Cerebellar nuclear complex (tissue), 1 donor: ENCODE data around the gene HSPA1A.
"Not testable (repeated sequence)": the region's sequence is repeated elsewhere in the genome, so short reads cannot be mapped to it uniquely, and the experiment has no call there.

Experiments
- DNase-seq, 2 experiments: peaks; one replicate each; lab custom pipeline; 2025; lab: John Stamatoyannopoulos, UW

The HSPA1A gene

DNA sequence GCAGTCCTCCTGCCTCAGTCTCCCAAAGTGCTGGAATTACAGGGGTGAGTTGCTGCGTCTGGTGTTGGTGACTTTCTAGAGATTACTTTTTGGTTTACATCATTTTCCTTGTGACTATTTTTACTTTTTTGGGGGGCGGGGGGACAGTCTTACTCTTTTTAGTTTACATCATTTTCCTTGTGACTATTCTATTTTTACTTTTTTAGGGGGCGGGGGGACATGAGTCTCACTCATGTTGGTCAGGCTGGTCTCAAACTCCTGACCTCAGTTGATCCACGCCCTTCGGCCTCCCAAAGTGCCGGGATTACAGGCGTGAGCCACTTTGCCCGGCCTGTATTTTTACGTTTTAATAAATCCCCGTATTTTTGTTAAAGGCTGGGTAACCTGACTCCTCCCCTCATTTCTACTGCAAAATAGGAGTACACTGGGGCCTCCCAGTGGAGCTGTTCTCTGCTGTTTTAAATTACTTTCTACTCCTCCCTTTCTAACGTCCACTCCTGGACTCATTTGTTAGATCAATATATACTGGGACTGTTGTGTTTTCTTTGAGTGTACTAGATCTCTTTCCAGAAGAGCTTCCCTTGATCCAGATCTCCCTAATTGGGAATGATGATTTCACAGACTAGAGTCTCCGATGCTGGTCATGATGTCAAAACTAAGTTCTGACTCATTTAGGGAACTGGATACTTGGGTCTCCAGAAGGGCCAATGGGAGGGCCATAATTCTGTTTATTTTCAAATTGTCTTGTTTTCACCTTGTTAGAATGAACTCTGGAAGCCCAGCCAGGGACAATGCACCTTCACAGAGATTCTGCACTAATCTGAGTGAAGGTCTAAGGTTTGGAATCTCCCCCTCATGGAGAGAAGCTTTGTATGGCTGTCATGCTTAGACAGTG, 21.4 kb downstream of the HSPA1A start:
- no peak for DNase-seq

DNA sequence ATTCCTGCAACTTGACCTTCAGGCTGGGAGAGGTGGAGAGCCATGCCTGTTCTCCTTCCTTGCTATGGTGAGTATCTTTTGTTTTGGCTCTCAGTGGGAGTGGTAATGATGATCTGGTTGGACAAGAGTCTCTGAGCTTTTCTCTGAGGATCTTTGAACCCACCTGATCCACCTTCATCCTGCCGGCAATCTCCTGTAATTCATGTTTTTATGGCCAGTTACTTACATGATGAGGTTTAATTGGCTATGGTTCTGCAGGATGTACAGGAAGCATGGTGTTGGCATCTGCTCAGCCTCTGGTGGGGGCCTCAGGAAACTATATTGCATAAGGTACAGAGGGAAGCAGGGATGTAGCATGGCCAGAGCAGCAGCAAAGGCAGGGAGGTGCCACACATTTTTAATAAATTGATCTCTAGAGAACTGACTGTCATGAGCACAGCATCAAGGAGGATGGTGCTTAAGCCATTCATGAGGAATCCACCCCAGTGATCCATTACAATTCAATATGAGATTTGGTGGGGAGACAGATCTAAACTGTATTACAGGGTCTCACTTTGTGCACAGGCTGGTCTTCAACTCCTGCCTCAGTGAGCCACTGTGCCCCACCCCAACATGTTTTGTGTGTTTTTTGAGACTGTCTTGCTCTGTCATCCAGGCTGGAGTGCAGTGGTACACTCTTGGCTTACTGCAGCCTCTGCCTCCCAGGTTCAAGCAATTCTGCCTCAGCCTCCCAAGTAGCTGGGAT, 22.2 kb downstream of the HSPA1A start:
- no peak for DNase-seq

DNA sequence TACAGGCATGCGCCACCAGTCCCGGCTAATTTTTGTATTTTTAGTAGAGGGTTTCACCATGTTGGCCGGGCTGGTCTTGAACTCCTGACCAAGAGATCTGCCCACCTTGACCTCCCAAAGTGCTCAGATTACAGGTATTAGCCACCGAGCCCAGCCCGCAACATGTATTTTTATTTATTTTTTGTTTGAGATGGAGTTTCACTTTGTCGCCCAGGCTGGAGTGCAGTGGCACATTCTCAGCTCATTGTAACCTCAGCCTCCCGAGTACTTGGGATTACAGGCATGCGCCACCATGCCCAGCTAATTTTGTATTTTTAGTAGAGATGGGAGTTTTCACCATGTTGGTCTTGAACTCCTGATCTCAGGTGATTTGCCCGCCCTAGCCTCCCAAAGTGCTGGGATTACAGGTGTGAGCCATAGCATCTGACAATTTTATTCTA, 22.8 kb downstream of the HSPA1A start:
- DNase-seq, result not testable (repeated sequence)

DNA sequence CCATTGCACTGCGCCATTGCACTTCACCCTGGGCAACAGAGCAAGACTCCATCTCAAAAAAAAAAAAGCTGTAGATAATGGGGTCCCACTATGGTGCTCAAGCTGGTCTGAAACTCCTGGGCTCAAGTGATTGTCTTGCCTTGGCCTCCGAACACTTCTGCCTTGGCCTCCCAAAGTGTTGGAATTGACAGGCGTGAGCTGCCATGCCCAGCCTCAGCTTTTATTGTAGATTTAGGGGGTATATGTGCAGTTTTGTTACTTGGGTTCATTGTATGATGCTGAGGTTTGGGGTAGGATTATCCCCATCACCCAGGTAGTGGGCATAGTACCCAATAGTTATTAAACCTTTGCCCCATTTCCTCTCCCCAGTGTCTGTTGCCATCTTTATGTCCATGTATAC, 23.6 kb downstream of the HSPA1A start:
- DNase-seq, result no peak

DNA sequence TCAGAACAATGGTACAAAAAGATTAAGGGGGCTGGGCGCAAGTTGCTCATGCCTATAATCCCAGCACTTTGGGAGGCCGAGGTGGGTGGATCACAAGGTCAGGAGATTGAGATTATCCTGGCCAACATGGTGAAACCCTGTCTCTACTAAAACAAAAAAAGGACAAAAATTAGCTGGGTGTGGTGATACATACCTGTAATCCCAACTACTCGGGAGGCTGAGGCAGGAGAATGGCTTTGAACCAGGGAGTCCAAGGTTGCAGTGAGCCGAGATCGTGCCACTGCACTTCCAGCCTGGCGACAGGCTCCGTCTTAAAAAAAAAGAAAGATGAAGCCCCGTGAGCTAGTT, 24.4 kb downstream of the HSPA1A start:
- DNase-seq, result not testable (repeated sequence)

DNA sequence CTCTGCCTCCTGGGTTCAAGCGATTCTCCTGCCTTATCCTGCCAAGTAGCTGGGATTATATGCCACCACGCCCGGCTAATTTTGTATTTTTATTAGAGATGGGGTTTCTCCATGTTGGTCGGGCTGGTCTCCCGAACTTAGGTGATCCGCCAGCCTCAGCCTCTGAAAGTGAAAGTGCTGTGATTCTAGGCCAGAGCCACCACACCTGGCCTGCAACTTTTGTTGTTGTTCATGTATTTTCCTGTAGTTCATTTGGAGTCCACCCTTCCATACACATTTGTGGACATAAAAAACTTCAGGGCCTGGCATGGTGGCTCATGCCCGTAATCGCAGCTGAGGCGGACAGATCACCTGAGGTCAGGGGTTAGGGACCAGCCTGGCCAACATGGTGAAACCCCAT, 26.7 kb downstream of the HSPA1A start:
- DNase-seq, result no peak

DNA sequence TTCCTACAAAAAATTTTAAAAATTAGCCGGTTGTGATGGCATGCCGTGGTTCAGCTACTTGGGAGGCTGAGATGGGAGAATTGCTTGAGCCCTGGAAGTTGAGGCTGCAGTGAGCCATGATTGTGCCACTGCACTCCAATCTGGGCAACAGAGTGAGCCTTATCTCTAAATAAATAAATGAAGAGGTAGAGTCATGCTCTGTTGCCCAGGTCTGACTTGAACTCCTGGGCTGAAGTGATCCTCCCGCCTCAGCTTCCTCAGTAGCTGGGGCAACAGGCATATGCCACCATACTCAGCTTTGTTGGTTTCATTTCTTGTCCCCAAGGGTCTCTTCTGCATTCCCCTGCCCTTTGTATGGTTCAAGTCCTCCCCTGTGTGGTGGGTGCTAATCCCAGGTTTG, 29.2 kb downstream of the HSPA1A start:
- DNase-seq, result no peak

DNA sequence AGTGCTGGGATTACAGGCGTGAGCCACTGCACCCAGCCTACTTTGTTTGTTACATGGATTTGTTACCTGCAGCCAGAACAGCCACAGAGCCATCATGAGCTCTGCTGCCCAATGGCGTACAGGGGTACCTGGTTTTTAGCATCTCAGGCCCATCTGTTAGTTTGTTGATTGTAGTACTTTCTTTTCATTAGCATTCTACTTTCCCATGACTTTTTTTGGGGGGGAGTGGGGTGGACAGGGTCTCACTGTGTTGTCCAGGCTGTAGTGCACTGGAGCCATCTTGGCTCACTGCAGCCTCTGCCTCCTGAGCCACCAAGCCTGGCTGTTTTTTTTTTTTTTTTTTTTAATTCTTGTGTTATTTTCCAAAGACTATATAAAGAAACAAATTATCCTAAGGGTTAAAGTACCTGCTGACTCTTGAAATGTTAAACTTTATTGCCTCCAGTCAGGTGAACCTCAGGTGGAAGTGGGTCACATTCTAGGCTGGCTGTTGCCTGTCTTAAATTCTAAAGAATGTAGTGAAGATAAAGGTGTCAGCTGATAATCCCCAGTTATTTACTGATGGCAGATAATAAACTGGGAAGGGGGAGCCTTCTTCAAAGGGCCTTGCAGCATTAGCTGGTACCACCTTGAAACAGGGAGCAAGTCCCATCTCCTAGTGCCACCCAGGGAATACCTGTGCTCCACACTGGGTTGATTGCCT, 32.1 kb downstream of the HSPA1A start:
- no peak for DNase-seq

DNA sequence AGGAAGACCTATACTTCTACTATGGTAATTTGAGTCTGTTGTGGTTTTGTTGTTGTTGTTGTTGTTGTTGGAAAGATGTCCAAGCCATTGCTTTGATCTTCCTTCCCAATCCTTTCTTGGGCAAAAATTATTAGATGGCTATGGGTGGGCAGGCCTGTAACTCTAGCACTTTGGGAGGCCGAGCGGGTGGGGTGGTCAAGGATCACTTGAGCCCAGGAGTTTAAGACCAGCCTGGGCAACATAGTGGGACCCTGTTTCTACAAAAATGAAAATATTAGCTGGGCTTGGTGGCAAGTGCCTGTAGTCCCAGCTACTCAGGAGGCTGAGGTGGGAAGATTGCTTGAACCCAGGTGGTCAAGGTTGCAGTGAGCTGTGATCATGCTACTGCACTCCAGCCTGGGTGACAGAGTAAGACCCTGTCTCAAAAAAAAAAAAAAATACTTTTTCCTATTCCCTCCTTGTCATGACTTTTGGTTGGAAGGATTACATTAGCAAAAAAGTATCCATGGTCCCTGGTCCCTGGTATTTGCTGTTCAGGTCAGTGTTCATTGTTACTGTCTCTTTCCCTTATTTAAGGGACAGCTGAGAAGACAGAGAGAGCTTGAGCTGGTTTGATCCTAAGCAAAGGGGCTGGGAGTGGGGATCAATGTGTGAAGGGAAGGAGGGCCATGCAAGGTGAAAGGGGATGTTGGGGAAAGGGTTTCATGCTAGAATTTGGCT, 35.6 kb downstream of the HSPA1A start:
- no peak for DNase-seq

DNA sequence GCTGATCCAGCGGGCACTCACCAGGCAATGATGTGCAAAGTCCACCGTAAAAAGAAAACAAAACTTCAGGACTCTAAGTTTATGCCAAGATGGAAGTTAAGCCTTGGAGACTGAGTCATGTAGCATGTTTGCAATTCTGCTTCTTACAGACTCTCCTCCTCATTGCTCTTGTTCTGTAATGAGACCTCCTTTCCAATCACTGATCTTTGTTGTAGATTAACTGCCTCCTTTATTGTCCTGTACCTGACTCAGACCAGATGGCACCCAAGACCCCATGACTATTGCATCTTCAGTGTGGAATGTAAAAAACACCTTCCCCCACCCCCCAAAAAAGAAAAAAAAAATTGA, 36.1 kb downstream of the HSPA1A start:
- DNase-seq, result no peak

DNA sequence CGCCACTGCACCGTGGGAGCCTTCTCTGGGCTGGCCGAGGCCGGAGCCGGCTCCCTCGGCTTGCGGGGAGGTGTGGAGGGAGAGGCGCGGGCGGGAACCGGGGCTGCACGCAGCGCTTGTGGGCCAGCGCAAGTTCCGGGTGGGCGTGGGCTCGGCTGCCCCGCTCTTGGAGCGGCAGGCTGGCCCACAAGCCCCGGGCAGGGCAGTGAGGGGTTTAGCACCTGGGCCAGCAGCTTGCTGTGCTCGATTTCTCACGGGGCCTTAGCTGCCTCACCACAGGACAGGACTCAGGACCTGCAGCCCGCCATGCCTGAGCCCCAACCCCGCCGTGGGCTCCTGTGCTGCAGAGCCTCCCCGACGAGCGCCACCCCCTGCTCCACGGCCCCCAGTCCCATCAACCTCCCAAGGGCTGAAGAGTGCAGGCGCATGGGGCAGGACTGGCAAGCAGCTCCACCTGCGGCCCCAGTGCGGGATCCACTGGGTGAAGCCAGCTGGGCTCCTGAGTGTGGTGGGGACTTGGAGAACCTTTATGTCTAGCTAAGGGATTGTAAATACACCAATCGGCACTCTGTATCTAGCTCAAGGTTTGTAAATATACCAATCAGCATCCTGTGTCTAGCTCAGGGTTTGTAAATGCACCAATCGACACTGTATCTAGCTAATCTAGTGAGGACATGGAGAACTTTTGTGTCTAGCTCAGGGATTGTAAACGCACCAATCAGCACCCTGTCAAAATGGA, 36.8 kb downstream of the HSPA1A start:
- DNase-seq, result not testable (repeated sequence)

DNA sequence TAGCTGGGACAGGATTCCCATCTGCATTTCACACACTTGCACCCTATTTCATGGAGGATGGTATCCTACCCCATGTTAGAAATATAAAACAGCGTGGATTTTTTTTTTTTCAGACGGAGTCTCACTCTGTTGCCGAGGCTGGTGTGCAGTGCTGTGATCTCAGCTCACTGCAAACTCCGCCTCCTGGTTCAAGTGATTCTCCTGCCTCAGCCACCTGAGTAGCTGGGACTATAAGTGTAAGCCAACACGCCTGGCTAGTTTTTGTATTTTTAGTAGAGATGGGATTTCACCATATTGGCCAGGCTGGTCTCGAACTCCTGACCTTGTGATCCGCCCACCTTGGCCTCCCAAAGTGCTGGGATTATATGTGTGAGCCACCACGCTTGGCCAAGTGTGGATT, 42.4 kb downstream of the HSPA1A start:
- DNase-seq, result not testable (repeated sequence)

DNA sequence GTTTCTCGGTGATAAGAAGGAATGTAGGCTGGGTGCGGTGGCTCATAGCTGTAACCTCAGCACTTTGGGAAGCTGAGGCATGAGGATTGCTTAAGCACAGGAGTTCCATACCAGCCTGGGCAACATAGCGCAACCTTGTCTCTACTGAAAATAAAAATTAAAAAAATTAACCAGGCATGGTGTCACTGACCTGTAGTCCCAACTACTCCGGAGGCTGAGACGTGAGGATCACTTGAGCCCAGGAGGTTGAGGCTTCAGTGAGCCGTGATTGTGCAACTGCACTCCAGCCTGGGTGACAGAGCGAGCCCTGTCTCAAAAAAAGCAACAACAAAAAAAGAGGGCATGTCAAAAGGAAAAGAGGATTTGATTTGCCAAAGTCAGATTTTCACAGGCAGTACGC, 43.4 kb downstream of the HSPA1A start:
- DNase-seq, result no peak

DNA sequence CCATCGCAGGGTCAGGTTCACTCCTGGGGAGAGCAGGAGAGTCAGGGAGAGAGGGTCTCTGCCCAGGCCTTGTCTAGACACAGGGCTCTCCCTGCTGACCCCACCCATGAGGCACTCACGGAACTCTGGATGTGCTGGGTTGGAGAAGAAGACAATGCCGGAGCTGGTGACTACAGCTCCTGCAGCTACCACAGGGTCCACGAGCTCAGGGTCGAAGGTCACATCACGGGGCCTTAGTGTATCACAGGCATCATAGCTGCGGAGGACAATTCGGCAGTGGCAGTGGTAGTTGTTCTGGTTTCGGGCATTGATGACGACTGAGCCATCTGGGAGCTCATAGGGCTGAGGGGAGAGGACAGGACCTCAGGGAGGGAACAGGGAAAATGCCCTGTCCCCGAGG, 44.6 kb downstream of the HSPA1A start:
- DNase-seq, result no peak

DNA sequence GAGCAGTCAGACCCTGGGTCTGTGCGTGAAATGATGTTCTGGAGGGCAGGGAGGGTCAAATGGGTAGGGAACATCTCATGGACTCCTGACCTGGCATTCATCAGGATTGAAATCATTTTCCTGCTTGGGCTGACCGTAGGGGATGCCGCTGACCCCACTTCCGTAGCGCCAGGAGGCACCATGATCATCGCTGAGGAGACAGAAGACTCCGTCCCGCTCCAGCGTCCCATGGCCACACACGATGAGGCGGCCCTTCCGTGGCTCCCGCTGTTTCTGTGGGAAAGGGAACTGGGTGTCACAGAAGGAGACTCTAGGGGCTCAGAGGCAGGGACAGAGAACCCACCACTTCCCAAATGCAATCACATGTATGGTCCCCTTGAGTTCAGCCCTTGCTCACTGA, 45.0 kb downstream of the HSPA1A start:
- no peak for DNase-seq

DNA sequence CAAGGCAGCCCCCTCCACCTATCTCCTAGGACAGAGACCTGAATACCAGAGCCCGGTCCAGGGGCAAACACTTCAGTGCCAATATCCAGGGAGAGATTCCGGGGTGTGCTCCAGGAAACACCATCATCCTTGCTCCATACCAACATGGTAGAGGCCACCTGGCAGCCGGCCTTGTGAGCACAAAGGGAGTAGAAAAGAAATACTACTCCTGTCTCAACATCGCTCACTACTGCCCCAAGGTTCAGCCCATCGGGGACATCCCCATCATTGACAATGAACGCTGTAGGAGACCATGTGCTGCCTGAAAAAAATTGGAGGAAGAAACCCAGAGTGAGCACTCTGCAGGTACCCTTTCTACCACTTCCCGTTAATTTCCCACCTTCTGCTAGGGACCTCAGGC, 45.8 kb downstream of the HSPA1A start:
- DNase-seq, result no peak

DNA sequence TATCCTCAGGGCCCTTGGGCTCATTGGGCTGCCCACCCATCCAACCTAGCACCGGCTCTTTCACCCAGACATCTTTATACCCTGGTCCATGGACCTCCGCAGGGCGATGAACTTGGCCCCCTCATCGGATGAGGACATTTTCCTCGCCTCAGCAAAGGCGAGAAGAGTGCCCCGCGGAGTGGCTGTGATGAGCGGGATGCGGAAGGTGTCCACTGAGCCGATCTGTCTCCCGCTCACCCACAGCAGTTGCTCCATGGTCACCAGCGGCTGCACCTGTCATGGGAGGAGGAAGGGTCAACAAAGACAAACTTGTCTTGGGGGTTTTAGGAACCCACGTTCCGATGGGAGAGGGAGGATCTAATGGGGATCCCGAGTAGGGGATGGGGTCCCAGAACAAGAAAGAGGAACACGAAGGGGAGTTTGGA, 46.6 kb downstream of the HSPA1A start:
- no peak for DNase-seq

DNA sequence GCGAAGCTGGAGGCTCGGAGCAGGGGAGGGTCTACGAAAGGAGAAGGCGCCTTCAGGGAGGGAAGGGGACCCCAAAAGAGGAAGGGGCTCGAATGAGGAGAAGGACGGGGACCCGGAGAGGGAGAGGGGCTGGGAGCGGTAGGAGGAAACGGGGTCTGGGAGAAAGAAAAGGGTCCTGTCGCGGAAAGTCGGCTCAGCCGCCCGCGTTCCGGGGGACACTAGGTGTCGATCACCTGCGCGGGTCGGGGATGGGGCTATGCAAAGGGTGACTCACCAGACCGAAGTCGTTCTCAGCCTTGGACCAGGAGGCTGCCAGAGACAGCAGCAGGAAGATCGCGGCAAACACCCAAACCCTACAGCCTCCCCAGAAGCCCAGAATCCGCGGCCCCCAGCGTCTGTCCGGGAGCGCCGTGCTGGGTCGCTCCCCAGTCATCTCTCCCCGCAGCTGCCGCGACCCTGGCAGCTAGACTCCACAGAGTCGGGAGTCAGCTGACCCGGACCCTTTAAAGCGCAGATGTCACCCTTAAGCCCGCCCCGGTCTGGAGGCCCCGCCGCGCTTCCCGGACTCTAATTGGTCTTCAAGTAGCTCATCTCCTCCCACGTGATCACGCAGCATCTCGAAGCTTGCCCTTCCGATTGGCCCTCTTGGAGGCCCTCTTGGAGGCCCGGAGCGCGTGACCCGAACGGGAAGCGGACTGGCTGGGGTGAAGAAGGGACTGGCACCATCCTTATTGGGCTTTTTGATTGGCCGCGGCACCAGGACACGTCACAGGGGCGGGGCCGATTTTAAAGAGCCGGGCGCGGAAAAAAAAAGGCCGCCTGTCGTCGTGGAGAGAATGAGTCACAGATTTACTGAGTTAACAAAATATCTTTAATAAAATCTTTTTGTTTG, 47.2 kb downstream of the HSPA1A start, which contains the start of gene NEU1:
Gene NEU1, minus strand, starts transcription at position 478 of the 892 bp plus-strand sequence. Its CDS starts 45 bp downstream, at position 433.
- DNase-seq, result peak; percentile 100

DNA sequence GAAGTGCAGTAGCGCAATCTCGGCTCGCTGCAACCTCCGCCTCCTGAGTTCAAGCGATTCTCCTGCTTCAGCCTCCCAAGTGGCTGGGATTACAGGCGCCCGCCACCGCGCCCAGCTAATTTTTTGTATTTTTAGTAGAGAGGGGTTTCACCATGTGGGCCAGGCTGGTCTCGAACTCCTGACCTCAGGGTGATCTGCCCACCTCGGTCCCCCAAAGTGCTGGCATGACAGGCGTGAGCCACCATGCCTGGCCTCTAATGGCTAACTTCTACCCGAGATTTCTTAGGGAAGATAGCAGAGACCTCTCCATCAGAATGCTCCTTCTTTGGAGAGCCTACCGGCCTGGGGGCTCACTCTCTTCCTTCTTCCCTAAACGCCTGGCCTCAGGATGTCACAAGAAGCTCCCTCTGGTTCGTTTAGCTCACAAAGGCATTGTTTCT, 48.8 kb downstream of the HSPA1A start:
- DNase-seq, result not testable (repeated sequence)

DNA sequence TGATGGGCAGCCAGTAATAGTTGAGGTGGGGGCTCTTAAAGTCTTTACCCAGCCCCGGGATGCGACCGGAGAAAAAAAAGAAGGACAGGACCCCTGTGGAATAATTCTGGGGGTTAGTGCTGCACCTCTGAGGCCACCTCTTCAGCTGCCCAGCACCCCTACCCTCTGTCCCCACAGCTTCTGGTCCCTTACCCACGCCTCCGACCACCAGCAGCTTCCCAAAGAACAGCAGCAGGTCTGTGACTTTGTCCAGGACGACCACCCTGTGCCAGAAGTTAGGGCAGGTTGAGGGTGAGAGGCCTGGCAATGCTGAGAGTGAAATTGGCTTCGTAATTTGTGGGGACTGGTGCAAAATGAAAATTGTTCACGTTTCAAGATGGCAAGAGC, 49.5 kb downstream of the HSPA1A start:
- no peak for DNase-seq
